H1 (cell line): ENCODE measurements around the gene UBAC1.

ENCODE experiments used
- BRCA1 ChIP-seq: IDR thresholded peaks from 2 replicates; pipeline ENCODE4 v1.6.1; 2012; ENCODE audit warnings: low read depth, low read length, improper control_type of control experiment
- CEBPB ChIP-seq: IDR thresholded peaks from 2 replicates; pipeline ENCODE4 v1.6.1; 2012; ENCODE audit warnings: low read depth, low read length
- CTCF ChIP-seq, 3 experiments: IDR thresholded peaks; 1 replicate in 2 of 3; 2 replicates in 1 of 3; pipeline versions ENCODE4 v1.5.1 to v1.6.1; 2011; ENCODE audit warnings: low read length in 3 of 3, mild to moderate bottlenecking in 3 of 3, inconsistent platforms in 2 of 3, low read depth in 1 of 3, moderate library complexity in 1 of 3; ENCODE audit not compliant: insufficient read depth in 1 of 3; ENCODE audit errors: control extremely low read depth in 1 of 3
- JUN ChIP-seq: IDR thresholded peaks from 2 replicates; pipeline ENCODE4 v1.6.1; 2011; ENCODE audit warnings: low read depth, mild to moderate bottlenecking, improper control_type of control experiment, low read length
- POLR2A ChIP-seq, 2 experiments: IDR thresholded peaks; 1 replicate in 1 of 2; 2 replicates in 1 of 2; pipeline ENCODE4 v1.6.1; 2011; ENCODE audit warnings: low read depth in 2 of 2, low read length in 2 of 2, mild to moderate bottlenecking in 2 of 2; ENCODE audit errors: control extremely low read depth in 1 of 2
- POLR2AphosphoS5 ChIP-seq: IDR thresholded peaks from 2 replicates; pipeline ENCODE4 v1.6.1; 2011; ENCODE audit warnings: low read depth, low read length
- RAD21 ChIP-seq, 2 experiments: IDR thresholded peaks in 1 of 2; conservative IDR thresholded peaks in 1 of 2; 2 replicates each; pipeline ENCODE4 v1.6.1; 2011; ENCODE audit warnings: low read depth in 2 of 2, low read length in 2 of 2, improper control_type of control experiment in 1 of 2, inconsistent platforms in 1 of 2, mild to moderate bottlenecking in 1 of 2, moderate library complexity in 1 of 2
- RFX5 ChIP-seq: IDR thresholded peaks from 2 replicates; pipeline ENCODE4 v1.6.1; 2011; ENCODE audit warnings: low read depth, low read length, improper control_type of control experiment, borderline replicate concordance
- SP1 ChIP-seq: IDR thresholded peaks from 2 replicates; pipeline ENCODE4 v1.6.1; 2011; ENCODE audit warnings: low read depth, low read length

DNA sequence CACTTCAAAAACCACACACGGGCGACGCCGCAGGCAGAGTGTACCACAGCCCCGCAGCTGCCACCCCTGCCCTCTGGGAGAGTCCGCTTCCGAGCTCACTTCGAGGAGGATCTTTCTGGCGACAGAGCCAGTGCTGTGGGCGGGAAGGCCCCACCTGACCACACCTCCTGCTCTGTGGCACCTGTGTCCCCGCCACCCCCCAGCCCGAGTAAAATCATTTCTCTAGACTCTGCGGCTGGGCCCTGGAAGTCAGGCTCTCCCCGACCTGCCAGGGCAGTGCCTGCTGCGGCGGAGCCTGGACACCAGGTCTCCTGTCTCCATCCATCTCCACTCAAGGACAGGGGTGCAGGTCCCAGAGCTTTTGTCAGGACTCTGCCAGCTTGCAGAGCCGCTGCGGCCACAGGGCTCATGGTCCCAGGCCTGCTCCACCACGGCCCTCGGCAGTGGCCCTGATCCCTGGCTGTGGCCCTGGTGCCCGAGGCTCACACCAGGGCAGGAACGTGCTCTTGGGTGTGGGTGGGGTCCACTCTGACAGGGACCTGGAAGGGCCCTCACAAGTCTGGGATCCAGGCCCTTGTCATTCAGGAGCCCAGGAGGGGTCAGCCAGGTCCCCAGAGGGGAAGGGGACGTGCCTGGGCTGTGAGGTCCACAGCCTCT lies 33.0 kb downstream of the UBAC1 start:
- TF ChIP-seq CTCF (IDR thresholded peaks at IDR 0.05; ENCODE audit: control extremely low read depth in 1 of 3, insufficient read depth in 1 of 3, low read depth in 1 of 3, low read length in 3 of 3) (no peak), SP1 (no peak), POLR2A (IDR thresholded peaks at IDR 0.05; ENCODE audit: control extremely low read depth in 1 of 2, low read depth in 2 of 2, low read length in 2 of 2) (no peak), POLR2AphosphoS5 (no peak), CEBPB (no peak), JUN (no peak), RAD21 (IDR thresholded peaks at IDR 0.05 in 1 of 2, conservative IDR thresholded peaks at IDR 0.05 in 1 of 2; ENCODE audit: low read depth in 2 of 2, low read length in 2 of 2) (no peak), RFX5 (no peak), BRCA1 (no peak)
